H1 (cell line): ENCODE results near the gene SLC37A1.

ENCODE experiments used
- ATF2 ChIP-seq: IDR thresholded peaks from 2 replicates; pipeline ENCODE4 v1.6.1; 2012; ENCODE audit warnings: low read length, inconsistent platforms
- CTCF ChIP-seq, 3 experiments: IDR thresholded peaks; 1 replicate in 2 of 3; 2 replicates in 1 of 3; pipeline versions ENCODE4 v1.5.1 to v1.6.1; 2011; ENCODE audit warnings: low read length in 3 of 3, mild to moderate bottlenecking in 3 of 3, inconsistent platforms in 2 of 3, low read depth in 1 of 3, moderate library complexity in 1 of 3; ENCODE audit not compliant: insufficient read depth in 1 of 3; ENCODE audit errors: control extremely low read depth in 1 of 3
- EP300 ChIP-seq, 2 experiments: IDR thresholded peaks; 1 replicate in 1 of 2; 2 replicates in 1 of 2; pipeline ENCODE4 v1.6.1; 2011 to 2012; ENCODE audit warnings: low read depth in 2 of 2, low read length in 2 of 2, mild to moderate bottlenecking in 2 of 2, borderline replicate concordance in 1 of 2, inconsistent platforms in 1 of 2, moderate library complexity in 1 of 2
- EZH2 ChIP-seq: fragments of 200-600 bp; sonication (generic); IDR thresholded peaks from 2 replicates; pipeline ENCODE4 v1.7.1; 2012; ENCODE audit warnings: low read depth, mild to moderate bottlenecking, moderate library complexity, low read length, inconsistent platforms; ENCODE audit not compliant: severe bottlenecking
- HDAC2 ChIP-seq, 2 experiments: fragments of 300-600 bp in 1 of 2; sonication (generic) in 1 of 2; IDR thresholded peaks; 2 replicates each; pipeline ENCODE4 v1.6.1; 2011 to 2012; ENCODE audit warnings: low read depth in 2 of 2, low read length in 2 of 2, mild to moderate bottlenecking in 2 of 2, moderate library complexity in 2 of 2, borderline replicate concordance in 1 of 2, inconsistent platforms in 1 of 2
- SP1 ChIP-seq: IDR thresholded peaks from 2 replicates; pipeline ENCODE4 v1.6.1; 2011; ENCODE audit warnings: low read depth, low read length
- USF2 ChIP-seq: IDR thresholded peaks from 2 replicates; pipeline ENCODE4 v1.6.1; 2011; ENCODE audit warnings: low read length, improper control_type of control experiment
- YY1 ChIP-seq: IDR thresholded peaks from 2 replicates; pipeline ENCODE4 v1.6.1; 2011; ENCODE audit warnings: low read depth, mild to moderate bottlenecking, low read length

GRCh38 chr21:42508371-42508770 lies 5.3 kb upstream of the SLC37A1 start:
- TF ChIP-seq CTCF (IDR thresholded peaks at IDR 0.05; ENCODE audit: control extremely low read depth in 1 of 3, insufficient read depth in 1 of 3, low read depth in 1 of 3, low read length in 3 of 3) = no peak
- no peak for TF ChIP-seq USF2
- TF ChIP-seq ATF2 = no peak
- no peak for TF ChIP-seq HDAC2 (IDR thresholded peaks at IDR 0.05; ENCODE audit: borderline replicate concordance in 1 of 2, low read depth in 2 of 2, low read length in 2 of 2)
- TF ChIP-seq YY1 = no peak
- no peak for TF ChIP-seq EP300 (IDR thresholded peaks at IDR 0.05; ENCODE audit: borderline replicate concordance in 1 of 2, low read depth in 2 of 2, low read length in 2 of 2)
- TF ChIP-seq EZH2 = no peak
- TF ChIP-seq SP1 = no peak
